Measurements from ENCODE around the gene AMIGO2. TPM values are rescaled to one million over a fixed set of nuclear protein-coding genes. Genes with fewer than 3 reads are reported as not detected.
A peak's percentile ranks its signal among the peaks of the same experiment; 100 is the strongest.

Gene AMIGO2
- total RNA-seq, 1 experiment from 2014 or later: 19.3 TPM

DNA sequence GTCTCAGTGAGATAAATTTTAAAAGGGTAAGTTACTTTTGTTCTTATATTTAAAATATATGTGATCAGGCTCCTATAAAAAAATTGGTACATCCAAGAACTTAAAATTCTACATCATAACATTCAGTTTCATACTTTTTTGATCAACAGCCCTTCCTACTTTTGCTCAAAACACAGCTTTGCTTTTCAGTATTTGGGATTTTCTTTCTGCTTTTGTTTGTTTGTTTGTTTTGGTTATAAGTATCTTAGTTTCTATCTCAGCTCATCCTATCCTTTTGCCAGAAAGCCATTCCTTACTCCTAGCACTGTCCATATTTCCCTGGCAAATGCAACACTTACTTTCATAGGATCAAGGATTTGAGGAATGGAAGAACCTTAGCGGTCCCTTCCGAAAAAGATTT lies 5.0 kb downstream of the AMIGO2 start:
- peaks cover 7% of the 10 kb centered on the region; the same call in 1 of the 2 replicates for H4K20me1 ChIP-seq (ENCODE audit: low read length)
- ATAC-seq: no peak
- H3K4me2 ChIP-seq (ENCODE audit: low read length): no peak overlapping the region

DNA sequence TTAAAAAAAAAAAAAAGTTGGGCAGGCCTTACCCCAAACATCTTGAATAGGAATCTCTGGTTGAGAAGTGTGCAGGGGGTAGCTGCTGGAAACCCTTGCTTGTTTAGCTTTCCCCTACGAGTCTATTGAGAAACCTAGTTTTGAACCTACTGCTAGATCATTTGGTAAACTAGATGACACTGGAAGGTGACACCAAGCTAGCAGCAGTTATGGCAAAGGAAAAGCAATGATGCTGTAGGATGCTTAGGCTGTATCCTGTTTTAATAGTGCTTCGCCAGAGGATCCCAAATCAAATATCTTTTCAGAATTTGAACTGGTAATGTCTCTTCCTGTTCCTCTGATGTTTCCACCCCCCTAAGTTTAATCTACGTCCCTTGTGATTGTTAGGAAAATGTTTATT lies 5.8 kb downstream of the AMIGO2 start:
- no peak for TF ChIP-seq EZH2 (IDR thresholded peaks at IDR 0.05; ENCODE audit: low read length, unreplicated experiment)
- TF ChIP-seq, protein P1, sequence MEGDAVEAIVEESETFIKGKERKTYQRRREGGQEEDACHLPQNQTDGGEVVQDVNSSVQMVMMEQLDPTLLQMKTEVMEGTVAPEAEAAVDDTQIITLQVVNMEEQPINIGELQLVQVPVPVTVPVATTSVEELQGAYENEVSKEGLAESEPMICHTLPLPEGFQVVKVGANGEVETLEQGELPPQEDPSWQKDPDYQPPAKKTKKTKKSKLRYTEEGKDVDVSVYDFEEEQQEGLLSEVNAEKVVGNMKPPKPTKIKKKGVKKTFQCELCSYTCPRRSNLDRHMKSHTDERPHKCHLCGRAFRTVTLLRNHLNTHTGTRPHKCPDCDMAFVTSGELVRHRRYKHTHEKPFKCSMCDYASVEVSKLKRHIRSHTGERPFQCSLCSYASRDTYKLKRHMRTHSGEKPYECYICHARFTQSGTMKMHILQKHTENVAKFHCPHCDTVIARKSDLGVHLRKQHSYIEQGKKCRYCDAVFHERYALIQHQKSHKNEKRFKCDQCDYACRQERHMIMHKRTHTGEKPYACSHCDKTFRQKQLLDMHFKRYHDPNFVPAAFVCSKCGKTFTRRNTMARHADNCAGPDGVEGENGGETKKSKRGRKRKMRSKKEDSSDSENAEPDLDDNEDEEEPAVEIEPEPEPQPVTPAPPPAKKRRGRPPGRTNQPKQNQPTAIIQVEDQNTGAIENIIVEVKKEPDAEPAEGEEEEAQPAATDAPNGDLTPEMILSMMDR (conservative IDR thresholded peaks at IDR 0.05; ENCODE audit: low read depth, low read length): no peak
- no peak for TF ChIP-seq EZH2phosphoT487 (IDR thresholded peaks at IDR 0.05; ENCODE audit: borderline replicate concordance, low read length)
- no TSS peak for BruUV-seq (replicated peaks)
- Histone ChIP-seq H3K27ac (ENCODE audit: low read length) (no peak overlapping the region), H3K36me3 (ENCODE audit: low read depth, low read length) (no peaks in the 10 kb centered on the region), H4K20me1 (ENCODE audit: low read length) (peaks cover 7% of the 10 kb centered on the region; the same call in 1 of the 2 replicates), H3K9ac (ENCODE audit: low read length) (no peak overlapping the region), H3K4me3 (ENCODE audit: low read length) (no peak overlapping the region), H3F3A (ENCODE audit: low read length, unreplicated experiment) (no peaks in the 10 kb centered on the region), H3K4me1 (ENCODE audit: insufficient read depth, low read length) (peaks cover 41% of the 10 kb centered on the region), H3K9me2 (replicated peaks; ENCODE audit: low read length) (no peaks in the 10 kb centered on the region), H3K9me3 (ENCODE audit: low read length) (no peaks in the 10 kb centered on the region), H3K79me2 (ENCODE audit: low read length) (peaks cover 36% of the 10 kb centered on the region), H2AFZ (ENCODE audit: low read length) (no peak overlapping the region), H3K27me3 (ENCODE audit: low read length) (no peaks in the 10 kb centered on the region), H3K4me2 (ENCODE audit: low read length) (no peak overlapping the region)
- ChIA-PET POLR2A (ENCODE audit: unreplicated experiment) (no interaction called here), CTCF (no interaction called here)
- no peak for DNase-seq
- intact Hi-C loops (cut with micrococcal nuclease): no loop called here
- no peak for ATAC-seq

More for the DNA sequence above, 5.0 kb downstream of the AMIGO2 start:
- intact Hi-C loops (cut with micrococcal nuclease): no loop called here
- H3K36me3 ChIP-seq (ENCODE audit: low read depth, low read length): no peaks in the 10 kb centered on the region
- POLR2A ChIA-PET (ENCODE audit: unreplicated experiment): interaction anchor here (0.5 kb wide), 1 partner anchor 154 kb away, joined by 16 read pairs; no protein-coding TSS in a partner anchor
- no TSS peak for BruUV-seq (replicated peaks)
- H3K9ac ChIP-seq (ENCODE audit: low read length): no peak overlapping the region
- CTCF ChIA-PET: no interaction called here
- peaks cover 41% of the 10 kb centered on the region for H3K4me1 ChIP-seq (ENCODE audit: insufficient read depth, low read length)
- no peak for DNase-seq
- no peaks in the 10 kb centered on the region for H3K9me3 ChIP-seq (ENCODE audit: low read length)
- no peak overlapping the region for H2AFZ ChIP-seq (ENCODE audit: low read length)
- TF ChIP-seq EZH2 (IDR thresholded peaks at IDR 0.05; ENCODE audit: low read length, unreplicated experiment): no peak
- no peak for TF ChIP-seq EZH2phosphoT487 (IDR thresholded peaks at IDR 0.05; ENCODE audit: borderline replicate concordance, low read length)
- TF ChIP-seq, protein P1 (conservative IDR thresholded peaks at IDR 0.05; ENCODE audit: low read depth, low read length): no peak
- peaks cover 41% of the 10 kb centered on the region for H3K79me2 ChIP-seq (ENCODE audit: low read length)
- H3K4me3 ChIP-seq (ENCODE audit: low read length): no peak overlapping the region
- H3K9me2 ChIP-seq (replicated peaks; ENCODE audit: low read length): no peaks in the 10 kb centered on the region
- no peaks in the 10 kb centered on the region for H3F3A ChIP-seq (ENCODE audit: low read length, unreplicated experiment)
- no peaks in the 10 kb centered on the region for H3K27me3 ChIP-seq (ENCODE audit: low read length)
- no peak overlapping the region for H3K27ac ChIP-seq (ENCODE audit: low read length)

DNA sequence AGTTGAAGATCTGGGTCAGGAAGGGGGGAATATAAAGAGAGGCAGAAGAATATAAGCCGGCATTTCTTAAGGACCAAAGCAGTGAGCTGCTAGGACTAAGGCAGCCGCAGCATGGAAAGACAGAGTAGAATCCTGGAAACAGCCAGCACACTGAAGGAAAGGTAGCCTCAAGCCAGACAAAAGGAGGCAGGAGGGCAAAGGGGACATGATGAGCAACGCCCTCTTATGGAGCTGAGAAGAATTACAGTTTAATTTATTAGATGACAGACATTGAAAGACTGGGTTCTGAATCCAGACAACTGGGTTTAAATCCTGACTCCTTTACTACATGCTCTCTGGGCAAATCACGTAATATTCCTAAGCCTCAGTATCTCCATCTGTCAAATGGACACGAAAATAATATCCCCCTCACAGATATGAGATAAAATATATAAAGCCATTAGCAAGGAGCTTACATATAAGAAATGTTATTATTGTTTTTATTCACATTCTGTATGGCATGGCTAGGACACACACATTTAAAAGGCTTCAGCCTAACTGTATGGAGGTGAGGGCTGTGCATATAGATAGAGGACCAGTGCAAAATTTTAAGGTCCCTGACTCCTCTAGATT lies 8.4 kb downstream of the AMIGO2 start:
- H3K9me2 ChIP-seq (replicated peaks; ENCODE audit: low read length): no peaks in the 10 kb centered on the region
- no peak for TF ChIP-seq EZH2phosphoT487 (IDR thresholded peaks at IDR 0.05; ENCODE audit: borderline replicate concordance, low read length)
- TF ChIP-seq, protein P1 (conservative IDR thresholded peaks at IDR 0.05; ENCODE audit: low read depth, low read length): peak; percentile 76
- H3K9ac ChIP-seq (ENCODE audit: low read length): no peak overlapping the region
- H3K4me3 ChIP-seq (ENCODE audit: low read length): no peak overlapping the region
- POLR2A ChIA-PET (ENCODE audit: unreplicated experiment): interaction anchor here (0.6 kb wide), 2 partner anchors 68 to 148 kb away, joined by 4 to 5 read pairs; no protein-coding TSS in a partner anchor
- H3K4me1 ChIP-seq (ENCODE audit: insufficient read depth, low read length): peaks cover 19% of the 10 kb centered on the region
- H3K27ac ChIP-seq (ENCODE audit: low read length): no peak overlapping the region
- no peaks in the 10 kb centered on the region for H3F3A ChIP-seq (ENCODE audit: low read length, unreplicated experiment)
- no peak overlapping the region for H3K4me2 ChIP-seq (ENCODE audit: low read length)
- H3K9me3 ChIP-seq (ENCODE audit: low read length): no peaks in the 10 kb centered on the region
- CTCF ChIA-PET: interaction anchor here (0.6 to 1.2 kb wide), 3 partner anchors 39 to 598 kb away, joined by 3 to 6 read pairs (median 3); no protein-coding TSS in a partner anchor
- DNase-seq: peak; percentile 35
- H2AFZ ChIP-seq (ENCODE audit: low read length): no peak overlapping the region
- no TSS peak for BruUV-seq (replicated peaks)
- intact Hi-C loops (cut with micrococcal nuclease): no loop called here
- peak; percentile 29 for ATAC-seq
- H4K20me1 ChIP-seq (ENCODE audit: low read length): no peaks in the 10 kb centered on the region
- H3K79me2 ChIP-seq (ENCODE audit: low read length): peaks cover 10% of the 10 kb centered on the region
- H3K27me3 ChIP-seq (ENCODE audit: low read length): no peaks in the 10 kb centered on the region
- H3K36me3 ChIP-seq (ENCODE audit: low read depth, low read length): no peaks in the 10 kb centered on the region

Data from PC-3 (cell line).